Measurements from ENCODE around the gene ABCB6. TPM values are rescaled to one million over a fixed set of nuclear protein-coding genes. Genes with fewer than 3 reads are reported as not detected.

ABCB6 gene
- total and polyA plus RNA-seq, 2 of the 8 experiments (the other 6 are each of a cell fraction or from before 2014, with no cell fraction given) = 44.9 to 50.6 TPM

DNA sequence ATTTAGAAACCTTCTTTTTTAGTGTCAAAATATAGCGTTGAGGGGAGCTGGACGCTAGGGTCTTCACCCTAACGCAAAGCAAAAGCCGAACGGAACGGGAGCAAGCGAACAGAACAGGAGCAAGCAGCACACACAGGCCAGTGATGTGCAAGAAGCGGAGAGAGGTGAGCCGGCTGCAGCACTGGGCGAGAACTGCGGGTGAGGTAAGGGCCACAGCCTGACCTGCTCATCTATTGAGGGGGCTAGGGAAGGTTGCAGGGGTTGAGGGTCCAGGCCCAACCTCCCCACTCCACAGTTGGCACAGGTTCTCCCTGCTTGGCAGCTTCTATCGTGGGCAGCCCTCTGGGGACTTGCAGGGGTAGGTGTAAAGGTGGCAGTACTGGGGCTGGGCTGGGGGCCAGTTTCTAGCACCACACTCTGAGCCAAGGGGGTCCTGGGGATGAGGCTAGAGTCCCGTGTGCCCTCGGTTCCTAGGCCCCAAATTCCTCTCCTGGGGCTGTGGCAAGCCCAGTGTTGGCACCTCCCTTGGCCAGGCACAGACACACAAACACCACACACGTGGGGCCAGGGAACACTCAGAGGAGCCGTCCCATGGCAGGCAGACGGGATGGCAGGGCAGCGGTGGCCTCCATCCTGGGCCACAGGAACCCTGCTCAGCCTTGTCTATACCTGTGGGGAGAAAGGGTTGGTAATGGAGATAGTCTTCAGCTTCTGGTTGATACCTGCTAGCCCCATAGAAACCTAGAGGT is 1.2 kb upstream of the ABCB6 start:
- no peak overlapping the region for H2BK20ac ChIP-seq (ENCODE audit: low read length)
- H2AK5ac ChIP-seq (ENCODE audit: low read depth, low read length) = peak overlapping the region; percentile 1; the same call in 1 of the 2 replicates
- H3K79me1 ChIP-seq (ENCODE audit: low read depth, low read length) = no peaks in the 10 kb centered on the region; the same call in 1 of the 2 replicates
- no peak overlapping the region for H3K56ac ChIP-seq (replicated peaks; ENCODE audit: insufficient read length, low read depth, low read length)
- no peaks in the 10 kb centered on the region for H3K79me2 ChIP-seq (ENCODE audit: control insufficient read depth in 1 of 2, insufficient read depth in 2 of 2, low read length in 2 of 2)
- peaks cover 0 to 12% (median 6%) of the 10 kb centered on the region in 4 experiments; a peak in 3 of 7 replicates for H3K4me1 ChIP-seq (replicated peaks in 1 of 4; ENCODE audit: control insufficient read depth in 3 of 4, insufficient read depth in 4 of 4, low read length in 3 of 4)
- ChIA-PET POLR2A (ENCODE audit: partially characterized antibody) (interaction anchor here (0.8 to 14.0 kb wide), 19 partner anchors 7 to 115 kb away, joined by 3 to 190 read pairs (median 7); partner anchors contain the start of genes ANKZF1, ATG9A, CNPPD1 and GLB1L), CTCF (ENCODE audit: partially characterized antibody) (interaction anchor here (0.8 to 1.2 kb wide), 9 partner anchors 8 to 280 kb away, joined by 3 to 6 read pairs (median 3); partner anchors contain the start of gene CNPPD1)
- H3K14ac ChIP-seq (ENCODE audit: insufficient read length) = no peak overlapping the region
- H4K20me1 ChIP-seq (replicated peaks in 1 of 2; ENCODE audit: control insufficient read depth in 1 of 2, insufficient read depth in 2 of 2, low read length in 2 of 2) = peaks cover 0 to 7% of the 10 kb centered on the region in 2 experiments
- no peak for FAIRE-seq
- H4K8ac ChIP-seq (ENCODE audit: extremely low read depth, insufficient read depth, low read length) = 0 out of 2 replicates have a peak overlapping the region, but pooled peaks have one; percentile 95
- no peaks in the 10 kb centered on the region for H3K9me3 ChIP-seq (ENCODE audit: insufficient read depth in 2 of 2, low read depth in 1 of 2, low read length in 1 of 2)
- H3K27ac ChIP-seq (ENCODE audit: low read depth, low read length) = no peak overlapping the region
- peak overlapping the region; percentile 60 for H3K4ac ChIP-seq (replicated peaks; ENCODE audit: insufficient read length, low read depth, low read length)
- WGBS, 2 experiments (ENCODE audit: extremely low coverage in 1 of 2, insufficient coverage in 1 of 2, insufficient read length in 1 of 2, insufficient replicate concordance in 2 of 2, low coverage in 1 of 2, low lambda C conversion rate in 2 of 2, missing lambda C conversion rate in 1 of 2) = 93% methylated on average over 18 of the region's 18 CpGs; no CpG with 5 or more reads in 1 of the 2 experiments
- H3K9ac ChIP-seq (replicated peaks in 1 of 4; ENCODE audit: extremely low read depth in 1 of 4, low read depth in 3 of 4, low read length in 3 of 4) = no peak overlapping the region
- no peak overlapping the region for H2AFZ ChIP-seq (ENCODE audit: low read length)
- H2BK12ac ChIP-seq (ENCODE audit: low read depth, low read length) = 0 out of 2 replicates have a peak overlapping the region, but pooled peaks have one; percentile 87
- H3K27me3 ChIP-seq (replicated peaks in 1 of 4; ENCODE audit: control insufficient read depth in 3 of 4, extremely low read depth in 1 of 4, insufficient read depth in 3 of 4, low read length in 3 of 4) = no peaks in the 10 kb centered on the region; a peak in 2 of 7 replicates
- H3K4me2 ChIP-seq (ENCODE audit: insufficient read depth in 1 of 2, low read depth in 2 of 2, low read length in 2 of 2) = peak overlapping the region; percentile 88 to 96; a peak in 2 of 4 replicates
- H4K91ac ChIP-seq (replicated peaks; ENCODE audit: insufficient read length, low read length) = peak overlapping the region; percentile 61
- no peak overlapping the region; the same call in 1 of the 2 replicates for H3K18ac ChIP-seq (ENCODE audit: extremely low read depth, low read length)
- no peak for DNase-seq (ENCODE audit: low read depth in 1 of 2, low spot score in 2 of 2)
- no peak overlapping the region for H2BK15ac ChIP-seq (ENCODE audit: low read length)
- H3K23me2 ChIP-seq (ENCODE audit: low read depth, low read length) = peaks cover 14% of the 10 kb centered on the region
- no peak overlapping the region for H2BK120ac ChIP-seq (replicated peaks; ENCODE audit: low read depth, low read length)
- H2BK5ac ChIP-seq (ENCODE audit: low read depth, low read length) = peak overlapping the region; percentile 35; the same call in 1 of the 2 replicates
- H4K5ac ChIP-seq (ENCODE audit: insufficient read length, low read depth, low read length) = no peak overlapping the region
- H3K4me3 ChIP-seq (ENCODE audit: extremely low read depth in 1 of 4, insufficient read depth in 2 of 4, low read depth in 3 of 4, low read length in 4 of 4) = peak overlapping the region in 1 of 4 experiments; percentile 73; a peak in 1 of 8 replicates
- H3K36me3 ChIP-seq (ENCODE audit: control insufficient read depth in 2 of 4, insufficient read depth in 4 of 4, low read length in 3 of 4) = peaks cover 14 to 44% (median 37%) of the 10 kb centered on the region in 4 experiments; a peak in 7 of 8 replicates
- TF ChIP-seq, protein P1, sequence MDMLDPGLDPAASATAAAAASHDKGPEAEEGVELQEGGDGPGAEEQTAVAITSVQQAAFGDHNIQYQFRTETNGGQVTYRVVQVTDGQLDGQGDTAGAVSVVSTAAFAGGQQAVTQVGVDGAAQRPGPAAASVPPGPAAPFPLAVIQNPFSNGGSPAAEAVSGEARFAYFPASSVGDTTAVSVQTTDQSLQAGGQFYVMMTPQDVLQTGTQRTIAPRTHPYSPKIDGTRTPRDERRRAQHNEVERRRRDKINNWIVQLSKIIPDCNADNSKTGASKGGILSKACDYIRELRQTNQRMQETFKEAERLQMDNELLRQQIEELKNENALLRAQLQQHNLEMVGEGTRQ (IDR thresholded peaks at IDR 0.05; ENCODE audit: low read length) = no peak
- TF ChIP-seq HDAC2 (IDR thresholded peaks at IDR 0.05; ENCODE audit: borderline replicate concordance in 1 of 2, low read depth in 2 of 2, low read length in 2 of 2) = no peak
- no peak for TF ChIP-seq SP4 (IDR thresholded peaks at IDR 0.05; ENCODE audit: low read length)
- TF ChIP-seq POLR2AphosphoS5 (IDR thresholded peaks at IDR 0.05; ENCODE audit: low read depth, low read length) = no peak
- TF ChIP-seq SUZ12 (IDR thresholded peaks at IDR 0.05; ENCODE audit: low read length) = no peak
- no peak for TF ChIP-seq ASH2L (IDR thresholded peaks at IDR 0.05; ENCODE audit: low read length)
- TF ChIP-seq SP2 (IDR thresholded peaks at IDR 0.05; ENCODE audit: low read length) = no peak
- H3K23ac ChIP-seq (ENCODE audit: insufficient read length) = no peak overlapping the region

All from H1 (cell line).